Keratinocyte (primary cell): Measurements from ENCODE around the gene ROBO2. TPM values are rescaled to one million over a fixed set of nuclear protein-coding genes. Genes with fewer than 3 reads are reported as not detected.

Experiments
- DNase-seq: peaks from one replicate; pipeline ENCODE4 v3.0.0-alpha.2; 2011; ENCODE audit warnings: low read depth, missing footprints, low spot score
- FAIRE-seq: peaks from 2 replicates; lab custom pipeline; 2011; peaks lifted over from hg19 to GRCh38; lab: Jason Lieb, UNC
- H2AFZ ChIP-seq: 2 replicates; pipeline ENCODE4 v1.6.0; 2012; ENCODE audit warnings: low read length, control low read depth, inconsistent platforms; ENCODE audit not compliant: control insufficient read depth
- H3K27ac ChIP-seq: 2 replicates; pipeline ENCODE4 v1.5.1; 2011; ENCODE audit warnings: low read length; ENCODE audit not compliant: control insufficient read depth, insufficient read depth
- H3K27me3 ChIP-seq: 3 replicates; pipeline ENCODE4 v1.6.0; 2011; ENCODE audit warnings: low read length; ENCODE audit not compliant: control insufficient read depth, insufficient read depth; ENCODE audit errors: extremely low read depth
- H3K36me3 ChIP-seq, 2 experiments: 2 replicates in 1 of 2; 3 replicates in 1 of 2; pipeline ENCODE4 v1.5.1; 2011; ENCODE audit warnings: low read length in 2 of 2, mild to moderate bottlenecking in 1 of 2; ENCODE audit not compliant: control insufficient read depth in 2 of 2, insufficient read depth in 2 of 2; ENCODE audit errors: extremely low read depth in 1 of 2
- H3K4me1 ChIP-seq: 3 replicates; pipeline ENCODE4 v1.5.1; 2011; ENCODE audit warnings: low read length; ENCODE audit not compliant: control insufficient read depth, insufficient read depth; ENCODE audit errors: extremely low read depth
- H3K4me2 ChIP-seq: 3 replicates; pipeline ENCODE4 v1.6.0; 2011; ENCODE audit warnings: low read depth, low read length; ENCODE audit not compliant: control insufficient read depth, insufficient read depth; ENCODE audit errors: extremely low read depth
- H3K4me3 ChIP-seq, 3 experiments: fragments of 200-600 bp in 1 of 3; sonication (generic) in 1 of 3; 2 replicates in 2 of 3; 3 replicates in 1 of 3; pipeline ENCODE4 v1.5.1; 2011 to 2016; ENCODE audit warnings: low read length in 3 of 3, mild to moderate bottlenecking in 3 of 3, control low read depth in 2 of 3, inconsistent platforms in 1 of 3, low read depth in 1 of 3, mixed read lengths in 1 of 3, mixed run types in 1 of 3, moderate library complexity in 1 of 3; ENCODE audit not compliant: control insufficient read depth in 2 of 3, insufficient read depth in 2 of 3; ENCODE audit errors: extremely low read depth in 1 of 3
- H3K79me2 ChIP-seq: 2 replicates; pipeline ENCODE4 v1.6.0; 2012; ENCODE audit warnings: low read length; ENCODE audit not compliant: control insufficient read depth, insufficient read depth
- H3K9ac ChIP-seq: 3 replicates; pipeline ENCODE4 v1.6.0; 2011; ENCODE audit warnings: low read length; ENCODE audit not compliant: control insufficient read depth, insufficient read depth; ENCODE audit errors: extremely low read depth
- H3K9me1 ChIP-seq: 3 replicates; pipeline ENCODE4 v1.6.0; 2011; ENCODE audit warnings: low read length; ENCODE audit not compliant: control insufficient read depth, insufficient read depth; ENCODE audit errors: extremely low read depth
- H3K9me3 ChIP-seq: 2 replicates; pipeline ENCODE4 v1.5.1; 2012; ENCODE audit warnings: low read depth, low read length; ENCODE audit not compliant: control insufficient read depth
- H4K20me1 ChIP-seq: 3 replicates; pipeline ENCODE4 v1.6.0; 2011; ENCODE audit warnings: low read length; ENCODE audit not compliant: control insufficient read depth, insufficient read depth; ENCODE audit errors: extremely low read depth
- CTCF ChIP-seq, 3 experiments: IDR thresholded peaks in 1 of 3; conservative IDR thresholded peaks in 1 of 3; optimal IDR thresholded peaks in 1 of 3; 2 replicates in 2 of 3; 3 replicates in 1 of 3; pipeline versions ENCODE3 to v1.5.1; 2011; ENCODE audit warnings: low read length in 3 of 3, mild to moderate bottlenecking in 3 of 3, moderate library complexity in 2 of 3, control low read depth in 1 of 3, inconsistent platforms in 1 of 3; ENCODE audit not compliant: insufficient read depth in 2 of 3; ENCODE audit errors: extremely low read depth in 1 of 3
- EZH2 ChIP-seq: IDR thresholded peaks from one replicate; pipeline ENCODE4 v1.6.1; 2012; ENCODE audit warnings: inconsistent platforms, mild to moderate bottlenecking, low read length, moderate library complexity
- dilution Hi-C: fragments of 300-500 bp; cut with MboI; formaldehyde crosslinking; loops from one replicate; pipeline ENCODE4 v1.7.0; 2020; ENCODE audit warnings: low sequenced_read_pairs; ENCODE audit not compliant: extremely low pct_ligation_motif_present
- polyA plus RNA-seq, 5 experiments: library from polyadenylated mRNA; depleted of rRNA in 3 of 5; stranded (reverse) in 3 of 5; stranded (forward) in 1 of 5; unstranded in 1 of 5; fragments of >200 nt; gene quantifications; 1 replicate in 1 of 5; 2 replicates in 3 of 5; 3 replicates in 1 of 5; pipeline versions ENCODE4 v1.2.1 to v1.2.3, GENCODE V29; 2011 to 2012; ENCODE audit warnings: missing spikeins in 2 of 5, low read depth in 1 of 5, low replicate concordance in 1 of 5

Gene ROBO2
- polyA plus RNA-seq, 1 donor (not counting 4 experiments of a cell fraction or from before 2014, with no cell fraction given): 0.30 TPM

GRCh38 chr3:77281721-77282120 lies 241.8 kb downstream of the ROBO2 start:
- H3K27ac ChIP-seq: no peak overlapping the region
- TF ChIP-seq CTCF (optimal IDR thresholded peaks at IDR 0.05 in 1 of 3, IDR thresholded peaks at IDR 0.05 in 1 of 3, conservative IDR thresholded peaks at IDR 0.05 in 1 of 3; ENCODE audit: extremely low read depth in 1 of 3, insufficient read depth in 2 of 3, low read length in 3 of 3) (no peak), EZH2 (no peak)
- H3K36me3 ChIP-seq: no peaks in the 10 kb centered on the region
- H3K9ac ChIP-seq: no peak overlapping the region
- no peaks in the 10 kb centered on the region for H4K20me1 ChIP-seq
- dilution Hi-C loops: no loop called here
- DNase-seq (no peak), FAIRE-seq (no peak)
- H3K79me2 ChIP-seq: no peaks in the 10 kb centered on the region
- no peaks in the 10 kb centered on the region for H3K9me3 ChIP-seq
- no peak overlapping the region for H3K4me2 ChIP-seq
- no peaks in the 10 kb centered on the region for H3K4me1 ChIP-seq
- no peak overlapping the region for H2AFZ ChIP-seq
- H3K4me3 ChIP-seq: no peak overlapping the region
- no peaks in the 10 kb centered on the region for H3K27me3 ChIP-seq
- no peaks in the 10 kb centered on the region for H3K9me1 ChIP-seq

GRCh38 chr3:77283108-77283507 lies 243.2 kb downstream of the ROBO2 start:
- H3K36me3 ChIP-seq: no peaks in the 10 kb centered on the region
- H3K9me3 ChIP-seq: no peaks in the 10 kb centered on the region
- H3K4me2 ChIP-seq: no peak overlapping the region
- no peak overlapping the region for H3K27ac ChIP-seq
- no peaks in the 10 kb centered on the region for H3K4me1 ChIP-seq
- no peaks in the 10 kb centered on the region for H3K79me2 ChIP-seq
- no peaks in the 10 kb centered on the region for H3K9me1 ChIP-seq
- H3K4me3 ChIP-seq: no peak overlapping the region
- dilution Hi-C loops: no loop called here
- H4K20me1 ChIP-seq: no peaks in the 10 kb centered on the region
- H3K27me3 ChIP-seq: no peaks in the 10 kb centered on the region
- H2AFZ ChIP-seq: no peak overlapping the region
- H3K9ac ChIP-seq: no peak overlapping the region
- DNase-seq (no peak), FAIRE-seq (no peak)
- TF ChIP-seq EZH2: no peak
- TF ChIP-seq CTCF (optimal IDR thresholded peaks at IDR 0.05 in 1 of 3, IDR thresholded peaks at IDR 0.05 in 1 of 3, conservative IDR thresholded peaks at IDR 0.05 in 1 of 3; ENCODE audit: extremely low read depth in 1 of 3, insufficient read depth in 2 of 3, low read length in 3 of 3): no peak
